Stimulated activated CD4-positive, alpha-beta T cell treated with anti-CD3 and anti-CD28 coated beads, TNF-alpha, amount 100 ng/mL, for 24 hours (primary cell): ENCODE data around the gene STRADA.
A peak's percentile ranks its signal among the peaks of the same experiment; 100 is the strongest.
"Not testable (repeated sequence)": the region's sequence is repeated elsewhere in the genome, so short reads cannot be mapped to it uniquely, and the experiment has no call there.

Source experiments
- DNase-seq, 3 experiments: peaks; one replicate each; pipeline ENCODE4 v3.0.0-alpha.2; 2020; ENCODE audit warnings: low read depth in 3 of 3

Gene STRADA

DNA sequence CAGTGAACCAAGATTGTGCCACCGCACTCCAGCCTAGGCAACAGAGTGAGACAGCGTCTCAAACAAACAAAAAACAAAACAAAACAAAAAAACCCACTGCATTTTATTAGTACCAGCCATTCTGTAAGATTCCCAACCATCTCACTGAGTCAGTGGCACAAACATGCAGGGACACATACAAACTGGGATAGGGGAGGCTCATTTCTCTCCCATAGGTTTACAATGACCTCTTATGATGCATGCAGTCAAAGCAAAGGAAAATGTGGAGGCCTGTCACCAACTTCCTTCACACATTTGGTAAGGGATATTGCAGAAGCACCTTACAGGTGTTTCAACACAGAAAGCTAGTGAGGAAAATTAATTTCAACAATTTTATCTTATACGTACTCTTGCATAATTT lies 12.4 kb upstream of the STRADA start:
- no peak for DNase-seq

- DNase-seq: no peak
Measured at GRCh38 chr17:63753215-63753614, 11.6 kb upstream of the STRADA start.

- no peak for DNase-seq
Measured at GRCh38 chr17:63752707-63753106, 11.1 kb upstream of the STRADA start.

DNA sequence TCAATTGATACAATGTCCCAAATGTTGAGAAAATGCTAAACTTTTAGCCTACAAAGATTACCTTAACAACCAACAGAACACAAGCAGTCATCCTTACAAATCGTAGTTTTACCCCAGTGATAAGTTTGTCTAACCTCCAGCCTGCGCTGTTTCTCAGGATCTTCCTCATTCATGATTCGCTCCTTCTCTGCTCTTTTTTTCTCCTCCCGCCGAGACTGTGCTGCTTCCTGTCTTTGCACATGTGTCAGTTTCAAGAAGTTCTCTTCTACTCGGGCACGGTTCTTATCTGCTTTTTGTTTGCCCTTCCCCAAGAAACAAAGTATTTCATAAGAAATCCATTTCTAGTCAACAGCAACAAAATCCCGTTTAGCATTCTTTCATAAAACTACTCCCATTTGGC lies 10.2 kb upstream of the STRADA start:
- no peak for DNase-seq

DNA sequence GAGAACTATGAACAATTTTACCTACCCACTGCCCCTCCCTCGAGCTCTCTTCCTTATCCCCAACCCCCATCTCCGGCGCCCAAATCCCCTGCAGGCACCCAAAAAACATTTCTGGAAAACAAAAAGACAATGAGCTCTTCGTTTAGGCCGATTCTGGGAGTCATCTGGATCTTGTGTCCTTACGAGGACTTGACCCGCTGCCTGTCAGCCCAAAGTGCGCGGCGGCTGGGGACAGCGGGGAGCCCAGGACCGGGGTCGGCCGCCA lies 524 bp downstream of the STRADA start:
- DNase-seq: no peak

DNA sequence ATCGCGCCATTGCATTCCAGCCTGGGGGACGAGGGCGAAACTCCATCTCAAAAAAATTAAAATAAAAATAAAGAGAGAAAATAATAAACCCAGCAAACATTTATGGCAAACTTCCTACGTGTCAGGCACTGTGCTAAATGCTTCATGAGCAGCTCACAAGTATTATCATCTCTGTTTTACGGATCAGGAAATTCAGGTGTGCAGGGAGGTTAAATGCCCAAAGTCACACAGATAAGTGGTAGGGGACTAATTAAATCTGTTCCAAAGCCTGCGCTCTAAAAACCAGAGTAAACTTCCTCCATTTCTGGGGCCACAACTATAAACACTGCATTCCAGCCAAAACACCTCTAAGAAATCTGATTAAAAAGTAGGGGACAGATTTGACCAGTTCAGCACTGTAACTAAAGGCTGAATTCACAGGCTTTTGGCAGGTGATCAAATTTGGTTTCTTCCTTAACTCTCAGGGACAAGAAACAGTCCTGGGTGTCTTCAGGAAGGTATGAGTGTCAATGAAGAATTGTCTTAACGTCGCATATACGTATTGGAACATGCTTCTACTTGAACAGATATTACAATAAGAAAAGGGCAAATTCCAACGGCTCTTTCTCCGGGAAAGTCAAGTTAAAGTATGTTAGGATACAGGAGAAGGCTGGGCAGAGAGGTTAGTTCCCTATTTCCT lies 996 bp downstream of the STRADA start:
- no peak for DNase-seq

GRCh38 chr17:63735691-63736090 lies 5.9 kb downstream of the STRADA start:
- no peak for DNase-seq

GRCh38 chr17:63722403-63722802 lies 19.2 kb downstream of the STRADA start:
- no peak for DNase-seq

DNA sequence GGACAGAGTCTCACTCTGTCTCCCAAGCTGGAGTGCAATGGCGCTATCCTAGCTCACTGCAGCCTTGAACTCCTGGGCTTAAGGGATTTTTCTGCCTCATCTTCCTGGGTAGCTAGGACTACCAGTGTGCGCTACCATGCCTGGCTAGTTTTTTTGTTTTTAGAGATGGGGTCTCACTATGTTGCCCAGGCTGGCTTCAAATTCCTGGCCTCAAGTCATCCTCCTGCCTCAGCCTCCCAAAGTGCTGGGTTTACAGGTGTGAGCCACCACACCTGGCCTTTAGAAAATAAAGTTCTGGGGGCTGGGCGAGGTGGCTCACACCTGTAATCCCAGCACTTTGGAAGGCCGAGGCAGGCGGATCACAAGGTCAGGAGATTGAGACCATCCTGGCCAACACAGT lies 21.4 kb downstream of the STRADA start:
- not testable (repeated sequence) for DNase-seq

GRCh38 chr17:63718988-63719387 lies 22.6 kb downstream of the STRADA start:
- no peak for DNase-seq

DNA sequence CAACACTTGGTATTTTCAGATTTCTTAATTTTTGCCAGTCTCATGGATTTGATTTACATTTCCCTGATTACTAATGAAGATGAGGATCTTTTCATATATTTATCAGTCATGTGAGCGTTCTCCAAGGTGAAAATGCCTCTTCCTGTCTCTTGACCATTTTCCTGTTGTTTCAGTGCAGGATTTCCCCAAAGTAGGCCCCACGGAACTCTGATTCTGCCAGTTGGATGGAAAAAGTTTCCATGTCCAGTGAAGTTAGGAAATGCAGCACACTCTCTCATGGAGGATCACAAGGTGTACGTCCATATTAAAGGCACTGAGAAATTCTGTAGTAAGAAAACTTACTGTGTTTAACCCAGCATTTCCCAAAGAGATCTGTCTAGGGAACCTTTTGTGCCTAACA lies 25.2 kb downstream of the STRADA start:
- no peak for DNase-seq

GRCh38 chr17:63714550-63715277 lies 26.9 kb downstream of the STRADA start:
- DNase-seq: no peak

GRCh38 chr17:63709110-63709509 lies 32.5 kb downstream of the STRADA start:
- no peak for DNase-seq

DNA sequence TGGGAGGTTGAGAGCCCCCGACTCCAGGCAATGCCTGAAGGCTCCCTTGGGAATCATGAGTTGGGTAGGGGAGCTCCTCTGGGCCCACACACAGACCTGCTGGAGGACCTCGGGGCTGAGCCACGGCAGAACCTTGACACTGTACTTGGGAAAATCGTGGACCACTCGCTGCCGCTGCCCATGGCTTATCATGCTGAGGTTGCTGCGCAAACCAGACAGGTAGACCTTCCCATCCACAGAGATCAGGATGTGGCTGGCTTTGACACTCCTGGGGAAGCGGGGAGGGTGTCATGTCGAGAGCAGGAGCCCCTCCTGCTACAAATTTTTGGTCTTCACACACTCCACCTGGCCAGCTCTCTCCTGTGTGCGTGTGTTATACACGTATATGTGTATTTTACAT lies 34.4 kb downstream of the STRADA start:
- DNase-seq: no peak

GRCh38 chr17:63706336-63707082 lies 35.1 kb downstream of the STRADA start:
- no peak for DNase-seq

DNA sequence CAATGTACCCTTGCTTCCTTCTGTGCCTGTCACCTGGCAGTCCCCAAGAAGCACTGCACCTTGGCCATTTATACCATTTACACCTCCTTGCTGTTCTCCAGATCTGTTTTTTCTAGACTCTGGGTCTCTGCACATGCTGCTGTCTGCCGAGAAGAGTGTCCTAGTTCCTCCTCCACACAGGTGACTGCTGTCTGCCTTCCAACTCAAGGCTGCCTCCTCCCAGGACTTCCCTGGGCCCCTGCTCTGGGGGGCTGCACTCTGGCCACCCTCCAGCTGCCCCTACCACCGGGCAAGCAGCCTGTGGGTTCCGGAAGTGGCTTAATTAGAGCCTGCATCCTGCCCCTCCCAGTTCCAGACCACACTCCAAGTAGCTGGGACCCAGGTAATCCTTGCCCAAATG lies 35.9 kb downstream of the STRADA start:
- no peak for DNase-seq

- DNase-seq: no peak
Measured at GRCh38 chr17:63704836-63705235, 36.8 kb downstream of the STRADA start.

- no peak for DNase-seq
Measured at GRCh38 chr17:63704259-63704576, 37.4 kb downstream of the STRADA start.

DNA sequence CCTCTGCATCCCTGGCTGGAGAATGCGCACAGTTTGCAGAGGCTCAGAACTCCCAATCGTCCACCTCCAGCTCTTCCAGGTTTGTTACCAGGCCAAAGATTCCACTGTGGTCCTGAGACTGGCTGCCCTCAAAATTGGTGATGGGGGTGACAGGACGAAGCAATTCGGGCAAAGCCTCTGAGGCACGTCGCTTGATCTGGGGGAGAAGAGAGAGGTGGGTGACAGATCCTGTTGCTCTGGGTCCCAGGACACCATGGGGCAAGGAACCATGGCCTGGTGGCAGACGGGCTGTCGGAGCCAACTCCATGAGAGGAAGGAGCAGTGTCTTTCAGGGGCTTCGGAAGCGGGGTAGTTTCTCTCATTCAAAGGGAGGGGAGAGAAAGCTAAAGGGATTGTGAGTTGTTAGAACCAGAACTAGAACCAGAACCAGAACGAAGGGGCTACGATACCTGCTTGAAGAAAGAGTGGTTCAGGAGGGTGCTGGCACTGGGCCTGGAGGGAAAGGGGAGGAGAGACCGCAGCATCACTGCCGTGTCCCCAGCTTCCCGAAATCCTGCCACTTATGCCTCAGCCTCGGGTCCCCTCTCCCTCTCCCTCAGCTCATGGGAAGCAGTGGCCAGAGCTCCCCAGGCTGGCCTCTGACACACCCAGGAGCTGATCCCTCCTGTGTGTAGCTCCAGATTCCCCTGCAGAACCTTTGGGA lies 37.9 kb downstream of the STRADA start:
- DNase-seq: no peak

GRCh38 chr17:63703029-63703428 lies 38.6 kb downstream of the STRADA start:
- DNase-seq: no peak

- DNase-seq: no peak
Measured at GRCh38 chr17:63702721-63703015, 38.9 kb downstream of the STRADA start.

DNA sequence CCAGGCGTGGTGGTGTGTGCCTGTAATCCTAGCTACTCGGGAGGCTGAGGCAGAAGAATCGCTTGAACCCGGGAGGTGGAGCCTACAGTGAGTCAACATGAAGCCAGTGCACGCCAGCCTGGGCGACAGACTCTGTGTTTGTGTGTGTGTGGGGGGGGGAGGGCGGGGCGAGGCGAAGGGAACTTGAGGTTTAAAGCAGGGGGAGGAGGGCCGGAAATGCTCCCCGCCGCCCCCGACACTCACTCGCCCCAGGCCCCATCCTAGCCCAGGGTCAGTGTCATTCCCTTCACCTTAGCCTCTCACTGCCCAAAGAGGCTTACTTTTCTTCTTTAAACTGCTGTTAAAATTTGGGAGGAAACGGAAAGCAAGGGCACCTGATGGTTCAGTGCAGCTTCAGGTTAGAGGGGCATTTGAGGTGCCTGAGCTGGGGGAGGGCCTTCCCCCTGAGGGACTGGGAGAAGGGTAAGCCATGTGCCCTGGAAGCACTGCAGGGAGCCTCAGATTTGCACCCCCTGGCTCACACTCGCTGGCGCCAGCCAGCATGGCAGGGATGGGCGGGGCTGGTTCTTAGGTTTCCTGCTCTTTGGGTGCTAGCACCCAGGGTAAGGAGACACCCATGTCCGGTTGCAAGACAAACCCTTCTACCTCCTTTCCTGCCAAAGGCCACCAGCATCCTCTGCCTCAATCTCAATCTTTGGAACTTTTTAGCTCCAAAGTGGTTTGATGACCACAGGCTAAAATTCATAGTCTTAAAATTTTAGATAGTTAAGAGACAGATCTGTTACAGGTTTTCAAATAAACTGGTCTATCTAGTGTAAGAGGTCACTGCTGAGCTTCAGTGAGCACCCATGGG lies 39.5 kb downstream of the STRADA start:
- DNase-seq: peak in 1 of 3 experiments; percentile 80
